ENCODE results near the gene RPS6KA2.
"Not testable (repeated sequence)": the region's sequence is repeated elsewhere in the genome, so short reads cannot be mapped to it uniquely, and the experiment has no call there.

RPS6KA2 gene

GRCh38 chr6:166591961-166592520, 35.0 kb downstream of the RPS6KA2 start:
- DNase-seq (ENCODE audit: low read depth) = no peak

- DNase-seq (ENCODE audit: low read depth) = no peak
Observed at GRCh38 chr6:166591026-166591425, 36.0 kb downstream of the RPS6KA2 start.

GRCh38 chr6:166589786-166590574, 37.1 kb downstream of the RPS6KA2 start:
- DNase-seq (ENCODE audit: low read depth) = no peak

GRCh38 chr6:166589337-166589731, 37.7 kb downstream of the RPS6KA2 start:
- no peak for DNase-seq (ENCODE audit: low read depth)

GRCh38 chr6:166588691-166589336, 38.2 kb downstream of the RPS6KA2 start:
- peak; percentile 10 for DNase-seq (ENCODE audit: low read depth)

- no peak for DNase-seq (ENCODE audit: low read depth)
Observed at GRCh38 chr6:166587631-166588413, 39.2 kb downstream of the RPS6KA2 start.

GRCh38 chr6:166586424-166587156, 40.5 kb downstream of the RPS6KA2 start, which contains the start of gene RAMACL:
RAMACL (minus strand) TSS chr6:166586678; CDS start chr6:166586477, 201 bp downstream.
- no peak for DNase-seq (ENCODE audit: low read depth)

GRCh38 chr6:166584853-166585429, 42.1 kb downstream of the RPS6KA2 start:
- DNase-seq (ENCODE audit: low read depth) = no peak

GRCh38 chr6:166584155-166584554, 42.9 kb downstream of the RPS6KA2 start:
- no peak for DNase-seq (ENCODE audit: low read depth)

GRCh38 chr6:166583230-166583965, 43.7 kb downstream of the RPS6KA2 start:
- DNase-seq (ENCODE audit: low read depth) = no peak

GRCh38 chr6:166582258-166582657, 44.8 kb downstream of the RPS6KA2 start:
- no peak for DNase-seq (ENCODE audit: low read depth)

GRCh38 chr6:166581801-166582200, 45.2 kb downstream of the RPS6KA2 start:
- not testable (repeated sequence) for DNase-seq (ENCODE audit: low read depth)

GRCh38 chr6:166581091-166581511, 46.0 kb downstream of the RPS6KA2 start:
- no peak for DNase-seq (ENCODE audit: low read depth)

- DNase-seq (ENCODE audit: low read depth) = no peak
Observed at GRCh38 chr6:166580076-166581050, 46.7 kb downstream of the RPS6KA2 start.

GRCh38 chr6:166579237-166579850, 47.7 kb downstream of the RPS6KA2 start:
- DNase-seq (ENCODE audit: low read depth) = no peak

GRCh38 chr6:166578536-166579236, 48.4 kb downstream of the RPS6KA2 start:
- no peak for DNase-seq (ENCODE audit: low read depth)

GRCh38 chr6:166575205-166575604, 51.8 kb downstream of the RPS6KA2 start:
- DNase-seq (ENCODE audit: low read depth) = no peak
